AG04450 (cell line): ENCODE measurements around the gene TMEM38A. TPM values are rescaled to one million over a fixed set of nuclear protein-coding genes. Genes with fewer than 3 reads are reported as not detected.

Experiments
- CTCF ChIA-PET: fragments of 300-600, 350-600 bp; formaldehyde crosslinking; extraction: SDS; loops from one replicate; lab custom pipeline; 2022; ENCODE audit warnings: antibody characterized with exemption, inconsistent platforms; lab: Charles Lee
- POLR2A ChIA-PET: fragments of 350-600 bp; formaldehyde crosslinking; extraction: SDS; loops from one replicate; lab custom pipeline; 2021; ENCODE audit warnings: antibody characterized with exemption, inconsistent platforms; lab: Yijun Ruan, JAX
- DNase-seq: peaks from one replicate; pipeline ENCODE4 v3.0.0-alpha.2; 2011; ENCODE audit warnings: low read depth, low spot score
- H3K27ac ChIP-seq: one replicate; pipeline ENCODE4 v1.5.1; 2012; ENCODE audit warnings: low read depth, low read length, control low read depth
- H3K27me3 ChIP-seq: one replicate; pipeline ENCODE4 v1.6.0; 2012; ENCODE audit warnings: low read length; ENCODE audit not compliant: control insufficient read depth, insufficient read depth
- H3K4me3 ChIP-seq: 2 replicates; pipeline ENCODE4 v1.5.1; 2011; ENCODE audit warnings: mild to moderate bottlenecking, low read depth, low read length, control low read depth
- H3K9me3 ChIP-seq: 2 replicates; pipeline ENCODE4 v1.5.1; 2012; ENCODE audit warnings: low read length; ENCODE audit not compliant: control insufficient read depth, insufficient read depth
- polyA plus RNA-seq: library from polyadenylated mRNA; depleted of rRNA; stranded (reverse); fragments of >200 nt; gene quantifications from 2 replicates; pipeline ENCODE4 v1.2.3, GENCODE V29; 2011
- TF ChIP-seq, protein P1 (sequence below): IDR thresholded peaks from 2 replicates; pipeline ENCODE4 v1.5.1; 2011; ENCODE audit warnings: low read depth, low read length, control low read depth, inconsistent platforms

TMEM38A gene
- polyA plus RNA-seq, 1 experiment = 2.4 TPM

DNA sequence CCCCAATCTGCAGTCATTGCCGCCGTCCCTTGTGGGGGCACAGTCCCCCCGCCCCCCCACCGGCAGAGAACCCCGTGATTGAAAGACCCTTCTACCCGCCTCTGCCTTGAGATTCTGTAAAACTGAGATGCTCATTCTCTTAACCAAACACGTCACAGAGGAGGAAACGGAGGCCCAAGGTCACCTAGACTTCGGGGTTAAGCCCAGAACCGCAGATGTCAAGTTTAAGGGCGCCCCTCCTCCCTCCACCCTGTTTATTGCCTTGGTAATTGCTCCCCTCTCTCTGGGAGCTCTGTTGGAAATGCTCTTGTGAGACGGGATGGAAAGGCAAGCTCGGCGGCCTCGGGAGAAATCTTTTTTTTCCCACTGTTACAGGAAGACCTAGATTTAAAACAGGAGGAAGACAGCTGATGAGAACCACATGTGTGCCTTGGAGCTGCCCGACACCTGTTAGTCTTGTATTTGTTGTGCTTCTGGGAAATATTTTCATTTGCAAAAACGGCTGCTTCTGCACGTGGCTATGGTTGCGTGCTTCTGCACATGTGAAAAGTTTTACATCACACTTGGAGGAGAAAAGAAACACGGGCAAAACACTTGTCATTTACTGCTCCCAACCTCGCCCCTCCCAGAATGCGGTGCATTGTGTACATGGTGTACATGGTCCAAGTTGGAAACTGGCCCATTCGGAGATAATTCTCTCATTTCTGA is 31.8 kb upstream of the TMEM38A start:
- ChIA-PET POLR2A (interaction anchor here (0.5 to 2.2 kb wide), 4 partner anchors 10 to 362 kb away, joined by 3 to 14 read pairs (median 8); no protein-coding TSS in a partner anchor), CTCF (no interaction called here)
- Histone ChIP-seq H3K4me3 (peak overlapping the region; percentile 87), H3K9me3 (no peaks in the 10 kb centered on the region; the same call in 1 of the 2 replicates), H3K27ac (peak overlapping the region; percentile 91), H3K27me3 (no peaks in the 10 kb centered on the region)
- peak; percentile 67 for DNase-seq
- TF ChIP-seq, protein P1, sequence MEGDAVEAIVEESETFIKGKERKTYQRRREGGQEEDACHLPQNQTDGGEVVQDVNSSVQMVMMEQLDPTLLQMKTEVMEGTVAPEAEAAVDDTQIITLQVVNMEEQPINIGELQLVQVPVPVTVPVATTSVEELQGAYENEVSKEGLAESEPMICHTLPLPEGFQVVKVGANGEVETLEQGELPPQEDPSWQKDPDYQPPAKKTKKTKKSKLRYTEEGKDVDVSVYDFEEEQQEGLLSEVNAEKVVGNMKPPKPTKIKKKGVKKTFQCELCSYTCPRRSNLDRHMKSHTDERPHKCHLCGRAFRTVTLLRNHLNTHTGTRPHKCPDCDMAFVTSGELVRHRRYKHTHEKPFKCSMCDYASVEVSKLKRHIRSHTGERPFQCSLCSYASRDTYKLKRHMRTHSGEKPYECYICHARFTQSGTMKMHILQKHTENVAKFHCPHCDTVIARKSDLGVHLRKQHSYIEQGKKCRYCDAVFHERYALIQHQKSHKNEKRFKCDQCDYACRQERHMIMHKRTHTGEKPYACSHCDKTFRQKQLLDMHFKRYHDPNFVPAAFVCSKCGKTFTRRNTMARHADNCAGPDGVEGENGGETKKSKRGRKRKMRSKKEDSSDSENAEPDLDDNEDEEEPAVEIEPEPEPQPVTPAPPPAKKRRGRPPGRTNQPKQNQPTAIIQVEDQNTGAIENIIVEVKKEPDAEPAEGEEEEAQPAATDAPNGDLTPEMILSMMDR = no peak

DNA sequence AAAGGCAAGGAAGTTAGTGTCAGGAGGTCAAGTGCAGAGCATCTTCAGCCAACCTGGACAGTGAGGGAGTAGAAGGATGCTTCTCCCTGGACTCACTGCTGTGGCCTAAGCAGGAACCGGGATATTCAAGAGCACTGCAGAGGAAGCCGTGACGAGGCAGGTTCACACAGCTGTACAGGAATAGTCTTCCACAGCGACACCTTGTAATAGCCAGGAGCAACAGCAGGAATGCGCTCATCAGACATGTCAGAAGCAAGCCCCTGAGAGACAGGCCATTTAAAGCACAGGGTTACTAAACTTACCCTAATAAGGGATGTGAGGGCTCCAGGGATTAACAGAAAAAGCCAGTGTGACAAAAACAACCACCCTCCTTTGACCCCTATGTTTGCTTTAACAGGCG is 29.5 kb upstream of the TMEM38A start:
- DNase-seq = no peak
- CTCF ChIA-PET = no interaction called here

DNA sequence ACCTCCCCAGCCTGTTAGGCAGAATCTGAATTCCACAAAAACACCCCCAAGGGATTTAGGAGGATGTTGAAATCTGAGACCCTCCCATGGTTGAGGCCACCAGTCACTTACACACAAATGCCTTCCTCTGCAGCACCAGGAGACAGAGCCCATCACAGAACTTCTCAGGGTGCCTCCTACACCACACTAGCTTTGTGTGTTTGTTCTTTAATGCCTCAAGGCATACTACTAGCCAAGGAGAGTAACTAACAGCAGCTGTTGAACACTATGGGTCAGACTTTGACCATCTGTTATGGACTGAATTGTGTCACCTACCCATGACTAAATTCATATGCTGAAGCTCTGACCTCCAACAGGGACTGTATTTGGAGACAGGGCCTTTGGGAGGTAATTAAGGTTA is 23.4 kb upstream of the TMEM38A start:
- no peaks in the 10 kb centered on the region for H3K27me3 ChIP-seq
- no peak overlapping the region for H3K4me3 ChIP-seq
- TF ChIP-seq, protein P1 = no peak
- no peaks in the 10 kb centered on the region for H3K9me3 ChIP-seq
- DNase-seq = no peak
- H3K27ac ChIP-seq = no peak overlapping the region
- CTCF ChIA-PET = interaction anchor here (0.6 kb wide), 1 partner anchor 402 kb away, joined by 4 read pairs; no protein-coding TSS in a partner anchor
- POLR2A ChIA-PET = interaction anchor here (0.6 to 2.5 kb wide), 3 partner anchors 13 to 22 kb away, joined by 6 to 9 read pairs (median 6); partner anchors contain the start of gene SMIM7

More for the DNA sequence above, 29.5 kb upstream of the TMEM38A start:
- TF ChIP-seq, protein P1 = no peak
- no peak overlapping the region for H3K27ac ChIP-seq
- H3K27me3 ChIP-seq = no peaks in the 10 kb centered on the region
- no peaks in the 10 kb centered on the region; the same call in 1 of the 2 replicates for H3K9me3 ChIP-seq
- no peak overlapping the region for H3K4me3 ChIP-seq
- POLR2A ChIA-PET = interaction anchor here (0.6 kb wide), 1 partner anchor 102 kb away, joined by 6 read pairs; no protein-coding TSS in a partner anchor

DNA sequence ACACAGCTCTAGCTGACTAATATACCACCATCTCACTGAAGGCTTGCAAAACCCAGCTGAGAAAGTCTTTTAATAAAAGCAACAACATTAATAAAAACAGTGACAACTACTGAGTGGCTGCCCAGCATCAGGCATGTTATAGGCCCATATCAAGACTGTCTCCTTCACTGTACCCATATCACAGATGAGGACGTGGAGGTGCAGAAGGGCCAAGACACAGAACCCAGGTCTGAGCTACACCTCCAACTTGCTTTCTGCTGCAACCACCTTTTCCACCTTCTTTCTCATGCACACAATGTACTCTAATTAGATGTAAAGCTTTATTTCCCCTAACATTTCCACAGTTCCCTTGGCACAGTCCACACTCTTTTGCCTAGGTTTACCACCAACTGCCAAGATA is 22.3 kb upstream of the TMEM38A start:
- ChIA-PET CTCF (interaction anchor here (0.7 kb wide), 1 partner anchor 31 kb away, joined by 5 read pairs; no protein-coding TSS in a partner anchor), POLR2A (interaction anchor here (0.6 to 2.5 kb wide), 4 partner anchors 11 to 184 kb away, joined by 3 to 14 read pairs (median 10); partner anchors contain the start of genes MED26 and SMIM7)
- TF ChIP-seq, protein P1 = no peak

DNA sequence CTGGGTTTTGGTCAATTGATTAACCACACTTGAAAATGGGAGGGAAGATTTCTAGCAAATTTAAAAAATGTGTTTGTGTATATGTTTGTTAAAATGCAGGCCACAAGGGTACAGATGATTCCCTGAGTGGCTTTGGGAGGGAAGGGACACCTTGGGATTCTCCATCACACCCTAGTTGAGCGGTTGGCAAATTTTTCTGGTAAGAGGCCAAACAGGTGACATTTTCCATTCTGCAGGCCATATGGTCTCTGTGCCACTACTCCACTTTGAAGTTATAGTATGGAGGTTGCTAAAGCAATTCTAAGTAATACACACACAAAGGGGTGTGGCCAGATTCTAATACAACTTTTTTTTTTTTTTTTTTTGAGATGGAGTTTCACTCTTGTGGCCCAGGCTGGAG is 20.0 kb upstream of the TMEM38A start:
- no peaks in the 10 kb centered on the region for H3K27me3 ChIP-seq
- no peak overlapping the region for H3K27ac ChIP-seq
- TF ChIP-seq, protein P1 = no peak
- POLR2A ChIA-PET = no interaction called here
- no peaks in the 10 kb centered on the region for H3K9me3 ChIP-seq
- DNase-seq = no peak
- H3K4me3 ChIP-seq = no peak overlapping the region
- CTCF ChIA-PET = no interaction called here

More for the DNA sequence above, 22.3 kb upstream of the TMEM38A start:
- no peaks in the 10 kb centered on the region for H3K9me3 ChIP-seq
- DNase-seq = no peak
- H3K27ac ChIP-seq = no peak overlapping the region
- H3K27me3 ChIP-seq = no peaks in the 10 kb centered on the region
- H3K4me3 ChIP-seq = no peak overlapping the region
